HCT116 (cell line): ENCODE data around the gene ADAMTSL5. TPM values are rescaled to one million over a fixed set of nuclear protein-coding genes. Genes with fewer than 3 reads are reported as not detected.

Source experiments
- ATAC-seq: fragments of 200-7000 bp; cut with Tn5 transposase; 2 replicates; pipeline ENCODE4 v1.9.1; 2020; ENCODE audit warnings: mild to moderate bottlenecking, moderate library complexity
- BruUV-seq: library from RNA; stranded (reverse); fragments of 400-500 nt; replicated peaks from 2 replicates; lab custom pipeline; 2021; lab: Mats Ljungman, UMichigan
- CTCF ChIA-PET: fragments of 300-600 bp; sonication (Branson Sonifier 250); formaldehyde crosslinking; loops from one replicate; lab custom pipeline; 2021; ENCODE audit warnings: antibody characterized with exemption; lab: Charles Lee
- POLR2A ChIA-PET: fragments of 300-600, 350-600 bp; sonication (Branson Sonifier 250); formaldehyde crosslinking; loops from one replicate; lab custom pipeline; 2021; ENCODE audit warnings: antibody characterized with exemption; lab: Charles Lee
- RAD21 ChIA-PET, 2 experiments: fragments of 300-600 bp; sonication (Branson Sonifier 250); formaldehyde crosslinking; loops; one replicate each; lab custom pipeline; 2023; ENCODE audit warnings: low total read pairs in 2 of 2; ENCODE audit not compliant: uncharacterized antibody in 2 of 2, unreplicated experiment in 2 of 2, low non-redundant PET in 1 of 2; lab: Charles Lee
- DNase-seq: peaks from one replicate; pipeline ENCODE4 v3.0.0-alpha.2; 2010; ENCODE audit warnings: low read depth, low spot score
- H2AFZ ChIP-seq: fragments of 200-600 bp; shearing (Covaris generic), sonication (generic); 2 replicates; pipeline ENCODE4 v1.6.1; 2017; ENCODE audit warnings: low read depth, mixed run types, mixed read lengths, antibody characterized with exemption, low read length; ENCODE audit not compliant: poor library complexity, severe bottlenecking
- H3K27ac ChIP-seq: 2 replicates; pipeline ENCODE4 v1.5.1; 2012; ENCODE audit warnings: low read depth, low read length
- H3K27me3 ChIP-seq: fragments of 200-600 bp; sonication (generic); 2 replicates; pipeline ENCODE4 v1.6.1; 2016; ENCODE audit warnings: mixed run types, low read length, mixed read lengths; ENCODE audit not compliant: insufficient read depth
- H3K36me3 ChIP-seq, 2 experiments: fragments of 200-500 bp in 1 of 2; fragments of 200-600 bp in 1 of 2; sonication (Bioruptor generic) in 1 of 2; sonication (generic) in 1 of 2; 2 replicates each; pipeline versions ENCODE4 v1.5.1 to v1.6.1; 2014 to 2016; ENCODE audit warnings: low read length in 2 of 2, inconsistent platforms in 1 of 2, mixed read lengths in 1 of 2, mixed run types in 1 of 2; ENCODE audit not compliant: insufficient read depth in 2 of 2, control insufficient read depth in 1 of 2
- H3K4me1 ChIP-seq, 2 experiments: fragments of 200-600 bp in 1 of 2; sonication (generic) in 1 of 2; 2 replicates each; pipeline versions ENCODE4 v1.5.1 to v1.6.1; 2012 to 2017; ENCODE audit warnings: low read length in 2 of 2, inconsistent platforms in 1 of 2, mild to moderate bottlenecking in 1 of 2, mixed read lengths in 1 of 2, mixed run types in 1 of 2, moderate library complexity in 1 of 2; ENCODE audit not compliant: insufficient read depth in 2 of 2, control insufficient read depth in 1 of 2
- H3K4me2 ChIP-seq: fragments of 200-600 bp; sonication (generic); 2 replicates; pipeline ENCODE4 v1.6.1; 2017; ENCODE audit warnings: mixed run types, low read length, mixed read lengths
- H3K4me3 ChIP-seq, 2 experiments: fragments of 200-600 bp in 1 of 2; sonication (generic) in 1 of 2; replicated peaks in 1 of 2; 2 replicates each; pipeline ENCODE4 v1.5.1; 2011 to 2016; ENCODE audit warnings: low read length in 2 of 2, control low read depth in 1 of 2, low read depth in 1 of 2, mild to moderate bottlenecking in 1 of 2, mixed read lengths in 1 of 2, mixed run types in 1 of 2
- H3K79me2 ChIP-seq: fragments of 200-600 bp; sonication (generic); 2 replicates; pipeline ENCODE4 v1.6.1; 2017; ENCODE audit warnings: mild to moderate bottlenecking, mixed run types, low read length, moderate library complexity, mixed read lengths; ENCODE audit not compliant: insufficient read depth
- H3K9ac ChIP-seq: fragments of 200-600 bp; sonication (generic); 2 replicates; pipeline ENCODE4 v1.6.1; 2016; ENCODE audit warnings: low read length, mixed read lengths
- H3K9me2 ChIP-seq: fragments of 200-600 bp; sonication (generic), shearing (Covaris generic); 2 replicates; pipeline ENCODE4 v1.6.1; 2017; ENCODE audit warnings: mixed run types, mild to moderate bottlenecking, moderate library complexity; ENCODE audit not compliant: insufficient read depth
- H3K9me3 ChIP-seq, 2 experiments: fragments of 200-500 bp in 1 of 2; fragments of 200-600 bp in 1 of 2; sonication (Bioruptor generic) in 1 of 2; sonication (generic) in 1 of 2; 2 replicates each; pipeline ENCODE4 v1.6.1; 2014 to 2017; ENCODE audit warnings: low read length in 2 of 2, mixed read lengths in 2 of 2, inconsistent platforms in 1 of 2, low read depth in 1 of 2, mild to moderate bottlenecking in 1 of 2, mixed run types in 1 of 2, moderate library complexity in 1 of 2; ENCODE audit not compliant: control insufficient read depth in 1 of 2, insufficient read depth in 1 of 2
- H4K20me1 ChIP-seq: fragments of 200-600 bp; sonication (generic), shearing (Covaris generic); 2 replicates; pipeline ENCODE4 v1.6.1; 2017; ENCODE audit warnings: mixed run types, mild to moderate bottlenecking, moderate library complexity; ENCODE audit not compliant: insufficient read depth
- CBX3 ChIP-seq: IDR thresholded peaks from 2 replicates; pipeline ENCODE4 v1.6.1; 2012; ENCODE audit warnings: low read depth
- EGR1 ChIP-seq: IDR thresholded peaks from 2 replicates; pipeline ENCODE4 v1.6.1; 2012; ENCODE audit warnings: low read depth
- EZH2phosphoT487 ChIP-seq: fragments of 200-600 bp; IDR thresholded peaks from 2 replicates; pipeline ENCODE4 v1.6.1; 2018; ENCODE audit warnings: antibody characterized with exemption, borderline replicate concordance
- FOSL1 ChIP-seq: IDR thresholded peaks from 2 replicates; pipeline ENCODE4 v1.6.1; 2012; ENCODE audit warnings: low read depth
- JUND ChIP-seq: IDR thresholded peaks from 2 replicates; pipeline ENCODE4 v1.6.1; 2012
- POLR2A ChIP-seq: IDR thresholded peaks from 2 replicates; pipeline ENCODE4 v1.7.0; 2011; ENCODE audit warnings: borderline replicate concordance; ENCODE audit not compliant: insufficient read depth, insufficient read length; ENCODE audit errors: extremely low read depth
- POLR2AphosphoS5 ChIP-seq: IDR thresholded peaks from 2 replicates; pipeline ENCODE4 v1.6.1; 2011; ENCODE audit warnings: mild to moderate bottlenecking, low read depth, low read length, moderate library complexity
- RAD21 ChIP-seq: IDR thresholded peaks from 2 replicates; pipeline ENCODE4 v1.6.1; 2012; ENCODE audit warnings: low read depth, mild to moderate bottlenecking
- SIN3A ChIP-seq: IDR thresholded peaks from 2 replicates; pipeline ENCODE4 v1.6.1; 2012; ENCODE audit warnings: low read depth
- TCF7L2 ChIP-seq: IDR thresholded peaks from 2 replicates; pipeline ENCODE4 v1.7.0; 2011; ENCODE audit warnings: borderline replicate concordance, inconsistent platforms; ENCODE audit not compliant: insufficient read depth, insufficient read length; ENCODE audit errors: extremely low read depth
- ZFX ChIP-seq: fragments of 450-650 bp; IDR thresholded peaks from 2 replicates; pipeline ENCODE4 v1.6.1; 2017
- ZNF274 ChIP-seq: fragments of 200-500 bp; sonication (Bioruptor generic); IDR thresholded peaks from 2 replicates; pipeline ENCODE4 v1.6.1; 2014; ENCODE audit warnings: mild to moderate bottlenecking, low read depth, low read length, inconsistent platforms
- intact Hi-C: fragments of 100-400 bp; cut with micrococcal nuclease; formaldehyde crosslinking; loops from 2 replicates; pipeline ENCODE4 v1.10.0; 2022
- total RNA-seq: library from RNA; stranded (reverse); gene quantifications from one replicate; pipeline ENCODE4 v1.2.1, GENCODE V29; 2021; ENCODE audit not compliant: unreplicated experiment
- TF ChIP-seq, protein P1 (sequence below), 3 experiments: fragments of 200-600 bp in 1 of 3; sonication (generic) in 1 of 3; IDR thresholded peaks in 2 of 3; conservative IDR thresholded peaks in 1 of 3; 2 replicates each; pipeline ENCODE4 v1.5.1; 2012 to 2017; ENCODE audit warnings: low read depth in 2 of 3, low read length in 2 of 3, antibody characterized with exemption in 1 of 3, borderline replicate concordance in 1 of 3, control low read depth in 1 of 3, mild to moderate bottlenecking in 1 of 3, mixed read lengths in 1 of 3, mixed run types in 1 of 3, moderate library complexity in 1 of 3; ENCODE audit not compliant: insufficient read depth in 1 of 3
- TF ChIP-seq, protein P2 (sequence below): IDR thresholded peaks from 2 replicates; pipeline ENCODE4 v1.6.1; 2012
- TF ChIP-seq, protein P3 (sequence below): IDR thresholded peaks from 2 replicates; pipeline ENCODE4 v1.6.1; 2012
- TF ChIP-seq, protein P4 (sequence below): IDR thresholded peaks from 2 replicates; pipeline ENCODE4 v1.6.1; 2012; ENCODE audit warnings: low read depth

ADAMTSL5 gene
- total RNA-seq, 1 experiment from 2014 or later: 24.0 TPM

DNA sequence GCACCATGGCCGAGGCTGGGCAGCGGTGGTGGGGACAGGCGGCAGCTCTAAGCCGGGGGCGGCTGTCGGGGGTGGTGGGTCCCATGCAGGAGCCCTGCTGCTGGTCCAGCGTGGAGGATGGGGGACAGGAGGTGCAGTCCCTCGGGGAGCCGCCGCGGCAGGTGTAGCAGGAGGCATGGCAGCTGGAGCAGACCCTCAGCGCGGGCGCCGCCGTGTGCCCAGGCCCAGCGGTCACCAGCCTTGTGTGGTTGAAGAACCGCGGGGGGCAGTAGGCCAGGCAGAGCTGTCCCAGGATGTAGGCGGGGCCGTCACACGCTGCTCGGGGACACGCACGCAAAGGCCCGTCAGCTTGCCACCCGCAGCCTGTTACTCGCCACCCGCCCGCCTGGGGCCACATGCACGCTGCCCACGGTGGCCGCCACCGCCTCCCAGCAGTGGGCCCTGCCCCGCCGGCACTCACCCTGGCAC lies 30.9 kb downstream of the ADAMTSL5 start (continued):
- TF ChIP-seq, protein P1, sequence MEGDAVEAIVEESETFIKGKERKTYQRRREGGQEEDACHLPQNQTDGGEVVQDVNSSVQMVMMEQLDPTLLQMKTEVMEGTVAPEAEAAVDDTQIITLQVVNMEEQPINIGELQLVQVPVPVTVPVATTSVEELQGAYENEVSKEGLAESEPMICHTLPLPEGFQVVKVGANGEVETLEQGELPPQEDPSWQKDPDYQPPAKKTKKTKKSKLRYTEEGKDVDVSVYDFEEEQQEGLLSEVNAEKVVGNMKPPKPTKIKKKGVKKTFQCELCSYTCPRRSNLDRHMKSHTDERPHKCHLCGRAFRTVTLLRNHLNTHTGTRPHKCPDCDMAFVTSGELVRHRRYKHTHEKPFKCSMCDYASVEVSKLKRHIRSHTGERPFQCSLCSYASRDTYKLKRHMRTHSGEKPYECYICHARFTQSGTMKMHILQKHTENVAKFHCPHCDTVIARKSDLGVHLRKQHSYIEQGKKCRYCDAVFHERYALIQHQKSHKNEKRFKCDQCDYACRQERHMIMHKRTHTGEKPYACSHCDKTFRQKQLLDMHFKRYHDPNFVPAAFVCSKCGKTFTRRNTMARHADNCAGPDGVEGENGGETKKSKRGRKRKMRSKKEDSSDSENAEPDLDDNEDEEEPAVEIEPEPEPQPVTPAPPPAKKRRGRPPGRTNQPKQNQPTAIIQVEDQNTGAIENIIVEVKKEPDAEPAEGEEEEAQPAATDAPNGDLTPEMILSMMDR (IDR thresholded peaks at IDR 0.05 in 2 of 3, conservative IDR thresholded peaks at IDR 0.05 in 1 of 3; ENCODE audit: borderline replicate concordance in 1 of 3, insufficient read depth in 1 of 3, low read depth in 2 of 3, low read length in 2 of 3): no peak

DNA sequence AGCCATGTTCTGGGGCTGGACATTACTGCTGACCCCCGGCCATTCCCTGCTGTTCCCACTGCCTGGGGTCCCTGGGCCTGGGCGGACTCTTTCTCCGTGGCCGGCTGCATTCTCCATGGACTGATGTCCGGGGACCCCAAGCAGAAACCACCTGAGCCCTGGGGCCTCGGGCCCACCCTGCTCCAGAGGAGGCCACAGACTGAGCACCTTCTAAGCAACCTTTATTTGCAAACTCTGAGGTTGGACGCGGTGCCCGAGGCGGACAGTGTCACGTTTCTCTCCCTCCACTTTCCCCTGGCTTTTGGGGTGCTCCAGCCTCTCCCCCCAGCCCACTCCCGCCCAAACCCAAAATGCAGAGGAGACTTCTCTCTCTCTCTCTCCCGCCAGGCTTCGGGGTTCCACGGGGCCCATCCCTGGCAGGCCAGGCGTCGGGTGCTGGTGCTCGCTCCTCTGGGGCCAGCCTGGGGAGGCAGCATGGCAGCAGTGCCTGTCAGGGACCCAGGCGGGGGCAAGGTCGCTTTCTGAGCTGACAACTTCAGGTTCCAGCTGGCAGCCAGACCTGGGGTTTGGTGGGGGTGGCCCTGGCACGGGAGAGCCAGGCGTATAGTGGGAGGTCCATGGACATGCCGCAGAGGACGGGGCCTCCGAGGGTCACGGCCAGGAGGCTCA lies 31.5 kb downstream of the ADAMTSL5 start:
- no peak overlapping the region for H3K4me3 ChIP-seq
- DNase-seq: no peak
- no peaks in the 10 kb centered on the region for H3K27me3 ChIP-seq
- no peak overlapping the region for H3K4me2 ChIP-seq
- H3K9me3 ChIP-seq: no peaks in the 10 kb centered on the region
- H3K79me2 ChIP-seq: peaks cover 25% of the 10 kb centered on the region
- no peaks in the 10 kb centered on the region for H3K9me2 ChIP-seq
- BruUV-seq: no TSS peak
- no peak for TF ChIP-seq RAD21
- no peak for TF ChIP-seq POLR2A
- TF ChIP-seq, protein P2, sequence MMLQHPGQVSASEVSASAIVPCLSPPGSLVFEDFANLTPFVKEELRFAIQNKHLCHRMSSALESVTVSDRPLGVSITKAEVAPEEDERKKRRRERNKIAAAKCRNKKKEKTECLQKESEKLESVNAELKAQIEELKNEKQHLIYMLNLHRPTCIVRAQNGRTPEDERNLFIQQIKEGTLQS: no peak
- TF ChIP-seq EGR1: no peak
- no peak for TF ChIP-seq ZNF274
- TF ChIP-seq, protein P3, sequence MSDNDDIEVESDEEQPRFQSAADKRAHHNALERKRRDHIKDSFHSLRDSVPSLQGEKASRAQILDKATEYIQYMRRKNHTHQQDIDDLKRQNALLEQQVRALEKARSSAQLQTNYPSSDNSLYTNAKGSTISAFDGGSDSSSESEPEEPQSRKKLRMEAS: no peak
- no peak for TF ChIP-seq ZFX
- TF ChIP-seq, protein P4, sequence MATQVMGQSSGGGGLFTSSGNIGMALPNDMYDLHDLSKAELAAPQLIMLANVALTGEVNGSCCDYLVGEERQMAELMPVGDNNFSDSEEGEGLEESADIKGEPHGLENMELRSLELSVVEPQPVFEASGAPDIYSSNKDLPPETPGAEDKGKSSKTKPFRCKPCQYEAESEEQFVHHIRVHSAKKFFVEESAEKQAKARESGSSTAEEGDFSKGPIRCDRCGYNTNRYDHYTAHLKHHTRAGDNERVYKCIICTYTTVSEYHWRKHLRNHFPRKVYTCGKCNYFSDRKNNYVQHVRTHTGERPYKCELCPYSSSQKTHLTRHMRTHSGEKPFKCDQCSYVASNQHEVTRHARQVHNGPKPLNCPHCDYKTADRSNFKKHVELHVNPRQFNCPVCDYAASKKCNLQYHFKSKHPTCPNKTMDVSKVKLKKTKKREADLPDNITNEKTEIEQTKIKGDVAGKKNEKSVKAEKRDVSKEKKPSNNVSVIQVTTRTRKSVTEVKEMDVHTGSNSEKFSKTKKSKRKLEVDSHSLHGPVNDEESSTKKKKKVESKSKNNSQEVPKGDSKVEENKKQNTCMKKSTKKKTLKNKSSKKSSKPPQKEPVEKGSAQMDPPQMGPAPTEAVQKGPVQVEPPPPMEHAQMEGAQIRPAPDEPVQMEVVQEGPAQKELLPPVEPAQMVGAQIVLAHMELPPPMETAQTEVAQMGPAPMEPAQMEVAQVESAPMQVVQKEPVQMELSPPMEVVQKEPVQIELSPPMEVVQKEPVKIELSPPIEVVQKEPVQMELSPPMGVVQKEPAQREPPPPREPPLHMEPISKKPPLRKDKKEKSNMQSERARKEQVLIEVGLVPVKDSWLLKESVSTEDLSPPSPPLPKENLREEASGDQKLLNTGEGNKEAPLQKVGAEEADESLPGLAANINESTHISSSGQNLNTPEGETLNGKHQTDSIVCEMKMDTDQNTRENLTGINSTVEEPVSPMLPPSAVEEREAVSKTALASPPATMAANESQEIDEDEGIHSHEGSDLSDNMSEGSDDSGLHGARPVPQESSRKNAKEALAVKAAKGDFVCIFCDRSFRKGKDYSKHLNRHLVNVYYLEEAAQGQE: no peak
- no peak for TF ChIP-seq JUND
- TF ChIP-seq, protein P1 (IDR thresholded peaks at IDR 0.05 in 2 of 3, conservative IDR thresholded peaks at IDR 0.05 in 1 of 3; ENCODE audit: borderline replicate concordance in 1 of 3, insufficient read depth in 1 of 3, low read depth in 2 of 3, low read length in 2 of 3): no peak
- no peak for TF ChIP-seq POLR2AphosphoS5
- no peak for TF ChIP-seq CBX3
- TF ChIP-seq TCF7L2: no peak
- TF ChIP-seq FOSL1: no peak
- TF ChIP-seq SIN3A: no peak
- no peak for TF ChIP-seq EZH2phosphoT487
- TF ChIP-seq, all 23 proteins: peak for 0
- intact Hi-C loops: no loop called here
- ChIA-PET RAD21 (no interaction called here), POLR2A (no interaction called here), CTCF (no interaction called here)
- H4K20me1 ChIP-seq: no peaks in the 10 kb centered on the region
- H3K4me1 ChIP-seq: peaks cover 5 to 21% of the 10 kb centered on the region in 2 experiments; a peak in 3 of 4 replicates
- peaks cover 0 to 5% of the 10 kb centered on the region in 2 experiments; a peak in 2 of 4 replicates for H3K36me3 ChIP-seq
- ATAC-seq: no peak
- no peak overlapping the region for H2AFZ ChIP-seq
- H3K27ac ChIP-seq: no peak overlapping the region
- H3K9ac ChIP-seq: no peak overlapping the region
